Endothelial cell (in vitro differentiated cells): ENCODE results near the gene NUAK2. TPM values are rescaled to one million over a fixed set of nuclear protein-coding genes. Genes with fewer than 3 reads are reported as not detected.

ENCODE experiments used
- DNase-seq: peaks from one replicate; pipeline ENCODE4 v3.0.0; 2021; ENCODE audit warnings: low spot score
- H3K27ac Mint-ChIP-seq: one replicate; pipeline ENCODE4 v1.8.0; 2021; ENCODE audit warnings: mixed read lengths, inconsistent platforms; ENCODE audit not compliant: unreplicated experiment
- H3K27me3 Mint-ChIP-seq: one replicate; pipeline ENCODE4 v1.8.0; 2021; ENCODE audit warnings: mild to moderate bottlenecking, moderate library complexity, mixed read lengths, inconsistent platforms; ENCODE audit not compliant: unreplicated experiment
- H3K36me3 Mint-ChIP-seq: one replicate; pipeline ENCODE4 v1.8.0; 2021; ENCODE audit warnings: mild to moderate bottlenecking, low read depth, mixed read lengths, inconsistent platforms; ENCODE audit not compliant: unreplicated experiment
- H3K4me1 Mint-ChIP-seq: one replicate; pipeline ENCODE4 v1.8.0; 2021; ENCODE audit warnings: mild to moderate bottlenecking, mixed read lengths, inconsistent platforms; ENCODE audit not compliant: unreplicated experiment
- H3K4me3 Mint-ChIP-seq: one replicate; pipeline ENCODE4 v1.8.0; 2021; ENCODE audit warnings: mild to moderate bottlenecking, mixed read lengths, inconsistent platforms; ENCODE audit not compliant: unreplicated experiment
- H3K9me3 Mint-ChIP-seq: one replicate; pipeline ENCODE4 v1.8.0; 2021; ENCODE audit warnings: mixed read lengths, inconsistent platforms; ENCODE audit not compliant: unreplicated experiment
- total RNA-seq: library from RNA; stranded (reverse); fragmentation: NEBNext Ultra II Directional; extraction: Animal tissue kit (Norgen Biotek cat#: 25700); gene quantifications from one replicate; pipeline ENCODE4 v1.2.1, GENCODE V29; 2021; ENCODE audit not compliant: unreplicated experiment
- TF ChIP-seq, protein P1 (sequence below): fragments of 200-600 bp; sonication (generic); IDR thresholded peaks from one replicate; pipeline ENCODE4 v1.5.0; 2021; ENCODE audit warnings: antibody characterized with exemption; ENCODE audit not compliant: unreplicated experiment

NUAK2 gene
- total RNA-seq, 1 donor from 2014 or later, result 3.6 TPM

GRCh38 chr1:205259324-205259832, 62.2 kb downstream of the NUAK2 start:
- Mint-ChIP-seq H3K27me3 (peaks cover 10% of the 10 kb centered on the region), H3K36me3 (no peaks in the 10 kb centered on the region), H3K4me1 (peaks cover 48% of the 10 kb centered on the region), H3K27ac (no peak overlapping the region), H3K9me3 (no peaks in the 10 kb centered on the region), H3K4me3 (no peak overlapping the region)
- no peak for DNase-seq
- TF ChIP-seq, protein P1, sequence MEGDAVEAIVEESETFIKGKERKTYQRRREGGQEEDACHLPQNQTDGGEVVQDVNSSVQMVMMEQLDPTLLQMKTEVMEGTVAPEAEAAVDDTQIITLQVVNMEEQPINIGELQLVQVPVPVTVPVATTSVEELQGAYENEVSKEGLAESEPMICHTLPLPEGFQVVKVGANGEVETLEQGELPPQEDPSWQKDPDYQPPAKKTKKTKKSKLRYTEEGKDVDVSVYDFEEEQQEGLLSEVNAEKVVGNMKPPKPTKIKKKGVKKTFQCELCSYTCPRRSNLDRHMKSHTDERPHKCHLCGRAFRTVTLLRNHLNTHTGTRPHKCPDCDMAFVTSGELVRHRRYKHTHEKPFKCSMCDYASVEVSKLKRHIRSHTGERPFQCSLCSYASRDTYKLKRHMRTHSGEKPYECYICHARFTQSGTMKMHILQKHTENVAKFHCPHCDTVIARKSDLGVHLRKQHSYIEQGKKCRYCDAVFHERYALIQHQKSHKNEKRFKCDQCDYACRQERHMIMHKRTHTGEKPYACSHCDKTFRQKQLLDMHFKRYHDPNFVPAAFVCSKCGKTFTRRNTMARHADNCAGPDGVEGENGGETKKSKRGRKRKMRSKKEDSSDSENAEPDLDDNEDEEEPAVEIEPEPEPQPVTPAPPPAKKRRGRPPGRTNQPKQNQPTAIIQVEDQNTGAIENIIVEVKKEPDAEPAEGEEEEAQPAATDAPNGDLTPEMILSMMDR, result no peak

DNA sequence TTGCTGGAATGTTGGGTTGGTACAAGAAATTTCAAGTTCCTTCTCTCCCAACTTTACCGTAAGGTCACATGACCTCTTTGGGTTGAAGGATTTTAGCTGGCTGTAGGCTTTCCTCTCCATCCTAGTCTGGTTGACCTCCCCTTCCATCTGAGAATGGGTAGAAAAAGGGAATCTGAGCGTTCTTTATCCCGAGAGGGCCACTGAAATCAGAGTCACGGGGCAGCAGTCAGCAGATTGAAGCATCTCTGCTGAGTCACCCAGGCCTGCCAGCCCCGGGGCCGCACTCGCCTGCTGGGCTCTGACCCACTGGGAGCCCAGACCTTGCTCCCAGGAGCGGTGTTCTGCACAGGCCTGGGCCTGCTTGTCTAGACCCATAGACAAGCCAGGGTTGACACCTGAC, 62.8 kb downstream of the NUAK2 start:
- H3K9me3 Mint-ChIP-seq, result no peaks in the 10 kb centered on the region
- DNase-seq, result no peak
- peaks cover 48% of the 10 kb centered on the region for H3K4me1 Mint-ChIP-seq
- H3K36me3 Mint-ChIP-seq, result no peaks in the 10 kb centered on the region
- H3K27ac Mint-ChIP-seq, result no peak overlapping the region
- TF ChIP-seq, protein P1, result no peak
- peaks cover 10% of the 10 kb centered on the region for H3K27me3 Mint-ChIP-seq
- no peak overlapping the region for H3K4me3 Mint-ChIP-seq

GRCh38 chr1:205258261-205258691, 63.3 kb downstream of the NUAK2 start:
- no peak overlapping the region for H3K27ac Mint-ChIP-seq

GRCh38 chr1:205257735-205258134, 63.8 kb downstream of the NUAK2 start:
- H3K27ac Mint-ChIP-seq, result no peak overlapping the region
- no peak for DNase-seq
- TF ChIP-seq, protein P1, result no peak
- no peaks in the 10 kb centered on the region for H3K36me3 Mint-ChIP-seq
- H3K27me3 Mint-ChIP-seq, result peaks cover 9% of the 10 kb centered on the region
- peak overlapping the region; percentile 35 for H3K4me3 Mint-ChIP-seq
- H3K4me1 Mint-ChIP-seq, result peaks cover 41% of the 10 kb centered on the region
- no peaks in the 10 kb centered on the region for H3K9me3 Mint-ChIP-seq

More at GRCh38 chr1:205258261-205258691, 63.3 kb downstream of the NUAK2 start:
- Mint-ChIP-seq H3K36me3 (no peaks in the 10 kb centered on the region), H3K4me3 (no peak overlapping the region), H3K4me1 (peaks cover 46% of the 10 kb centered on the region), H3K27me3 (peaks cover 10% of the 10 kb centered on the region), H3K9me3 (no peaks in the 10 kb centered on the region)
- DNase-seq, result no peak
- TF ChIP-seq, protein P1, result no peak

GRCh38 chr1:205256951-205257625, 64.5 kb downstream of the NUAK2 start:
- Mint-ChIP-seq H3K27me3 (peaks cover 4% of the 10 kb centered on the region), H3K27ac (no peak overlapping the region), H3K4me1 (peaks cover 35% of the 10 kb centered on the region), H3K9me3 (no peaks in the 10 kb centered on the region), H3K4me3 (no peak overlapping the region), H3K36me3 (no peaks in the 10 kb centered on the region)
- TF ChIP-seq, protein P1, result no peak
- no peak for DNase-seq
